Natural killer cell (primary cell): Measurements from ENCODE around the gene TBCD. TPM values are rescaled to one million over a fixed set of nuclear protein-coding genes. Genes with fewer than 3 reads are reported as not detected.

Source experiments
- ATAC-seq, 3 donors: fragments of 150-1000 bp in 2 of 3; fragments of 200-7000 bp in 1 of 3; cut with Tn5 transposase; 1 replicate in 1 of 3; 2 replicates in 2 of 3; pipeline ENCODE4 v1.10.0; 2021; ENCODE audit warnings: mild to moderate bottlenecking in 2 of 3, moderate library complexity in 2 of 3
- DNase-seq, 2 donors: peaks; one replicate each; pipeline versions ENCODE4 v3.0.0 to v3.0.0-alpha.2; 2013 to 2021; ENCODE audit warnings: mixed read lengths in 1 of 2
- H3K27ac ChIP-seq: one replicate; pipeline ENCODE4 v1.5.1; 2013; ENCODE audit warnings: mild to moderate bottlenecking, low read length
- H3K27me3 ChIP-seq: one replicate; pipeline ENCODE4 v1.6.1; 2013; ENCODE audit warnings: low read length; ENCODE audit not compliant: control insufficient read depth, insufficient read depth
- H3K36me3 ChIP-seq: one replicate; pipeline ENCODE4 v1.6.1; 2013; ENCODE audit warnings: low read length; ENCODE audit not compliant: control insufficient read depth, insufficient read depth
- H3K4me1 ChIP-seq: one replicate; pipeline ENCODE4 v1.6.1; 2013; ENCODE audit warnings: low read length; ENCODE audit not compliant: control insufficient read depth, insufficient read depth
- H3K4me3 ChIP-seq: one replicate; pipeline ENCODE4 v1.5.1; 2013; ENCODE audit warnings: low read length
- H3K9me3 ChIP-seq: one replicate; pipeline ENCODE4 v1.6.1; 2013; ENCODE audit warnings: low read length; ENCODE audit not compliant: control insufficient read depth, insufficient read depth
- H3K27ac Mint-ChIP-seq, 2 donors: one replicate each; pipeline ENCODE4 v1.8.0; 2022; ENCODE audit warnings: mild to moderate bottlenecking in 2 of 2, mixed read lengths in 2 of 2, moderate library complexity in 1 of 2
- H3K27me3 Mint-ChIP-seq, 2 donors: one replicate each; pipeline ENCODE4 v1.8.0; 2022; ENCODE audit warnings: low read depth in 2 of 2, mixed read lengths in 2 of 2
- H3K36me3 Mint-ChIP-seq: one replicate; pipeline ENCODE4 v1.8.0; 2022; ENCODE audit warnings: mixed read lengths
- H3K4me1 Mint-ChIP-seq, 2 donors: one replicate each; pipeline ENCODE4 v1.8.0; 2022; ENCODE audit warnings: mixed read lengths in 2 of 2
- H3K4me3 Mint-ChIP-seq: one replicate; pipeline ENCODE4 v1.8.0; 2022; ENCODE audit warnings: mild to moderate bottlenecking, moderate library complexity, mixed read lengths
- H3K9me3 Mint-ChIP-seq, 2 donors: one replicate each; pipeline ENCODE4 v1.8.0; 2022; ENCODE audit warnings: mixed read lengths in 2 of 2
- WGBS: methylation state at CpG from one replicate; pipeline ENCODE4 v1.1.7; 2013; ENCODE audit warnings: missing lambda C conversion rate; ENCODE audit not compliant: insufficient coverage; 5-methylcytosine and 5-hydroxymethylcytosine counted together
- intact Hi-C: fragments of 100-400 bp; cut with micrococcal nuclease; formaldehyde crosslinking; loops from one replicate; pipeline ENCODE4 v1.14.2; 2022
- total RNA-seq, 4 donors: library from RNA; stranded (reverse); fragments of 120-200 nt in 1 of 4; gene quantifications; one replicate each; pipeline versions ENCODE4 v1.2.3 to v1.2.4, GENCODE V29; 2013 to 2022
- TF ChIP-seq, protein P1 (sequence below): fragments of 200-600 bp; IDR thresholded peaks from one replicate; pipeline ENCODE4 v1.8.0; 2022; ENCODE audit warnings: antibody characterized with exemption

TBCD gene
- total RNA-seq, 3 donors from 2014 or later (not counting 1 experiment from before 2014, with no cell fraction given), result 92.0 to 149 (median 132) TPM

DNA sequence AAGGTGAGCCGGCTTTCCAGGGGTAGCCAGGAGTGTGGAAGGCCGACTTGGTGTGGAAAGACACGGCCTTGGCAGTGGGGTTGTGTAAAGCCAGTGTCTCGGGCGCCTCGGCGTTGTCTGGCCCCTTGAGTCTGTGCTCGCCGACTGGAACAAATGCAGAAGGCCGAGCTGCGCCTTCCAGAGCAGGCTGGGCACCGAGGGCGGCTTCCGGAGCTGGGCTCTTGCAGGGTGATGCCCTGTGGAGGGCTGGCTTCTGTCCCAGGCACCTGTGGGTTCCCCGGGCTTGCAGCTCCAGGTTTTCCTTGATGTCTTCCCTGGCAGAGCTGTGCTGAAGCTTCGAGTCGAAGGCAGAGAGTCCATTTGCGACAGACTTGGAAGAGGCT is 79.9 kb downstream of the TBCD start:
- no peak overlapping the region for H3K4me3 Mint-ChIP-seq
- TF ChIP-seq, protein P1, sequence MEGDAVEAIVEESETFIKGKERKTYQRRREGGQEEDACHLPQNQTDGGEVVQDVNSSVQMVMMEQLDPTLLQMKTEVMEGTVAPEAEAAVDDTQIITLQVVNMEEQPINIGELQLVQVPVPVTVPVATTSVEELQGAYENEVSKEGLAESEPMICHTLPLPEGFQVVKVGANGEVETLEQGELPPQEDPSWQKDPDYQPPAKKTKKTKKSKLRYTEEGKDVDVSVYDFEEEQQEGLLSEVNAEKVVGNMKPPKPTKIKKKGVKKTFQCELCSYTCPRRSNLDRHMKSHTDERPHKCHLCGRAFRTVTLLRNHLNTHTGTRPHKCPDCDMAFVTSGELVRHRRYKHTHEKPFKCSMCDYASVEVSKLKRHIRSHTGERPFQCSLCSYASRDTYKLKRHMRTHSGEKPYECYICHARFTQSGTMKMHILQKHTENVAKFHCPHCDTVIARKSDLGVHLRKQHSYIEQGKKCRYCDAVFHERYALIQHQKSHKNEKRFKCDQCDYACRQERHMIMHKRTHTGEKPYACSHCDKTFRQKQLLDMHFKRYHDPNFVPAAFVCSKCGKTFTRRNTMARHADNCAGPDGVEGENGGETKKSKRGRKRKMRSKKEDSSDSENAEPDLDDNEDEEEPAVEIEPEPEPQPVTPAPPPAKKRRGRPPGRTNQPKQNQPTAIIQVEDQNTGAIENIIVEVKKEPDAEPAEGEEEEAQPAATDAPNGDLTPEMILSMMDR, result no peak
- Histone ChIP-seq H3K4me1 (peaks cover 8% of the 10 kb centered on the region), H3K36me3 (no peaks in the 10 kb centered on the region), H3K9me3 (no peaks in the 10 kb centered on the region), H3K4me3 (no peak overlapping the region), H3K27ac (no peak overlapping the region), H3K27me3 (no peaks in the 10 kb centered on the region)
- H3K4me1 Mint-ChIP-seq, result peaks cover 15 to 24% of the 10 kb centered on the region in 2 donors
- no peaks in the 10 kb centered on the region for H3K36me3 Mint-ChIP-seq
- H3K9me3 Mint-ChIP-seq, result no peaks in the 10 kb centered on the region
- WGBS, result 98% methylated on average over 18 of the region's 18 CpGs
- H3K27ac Mint-ChIP-seq, result no peak overlapping the region
- DNase-seq (no peak), ATAC-seq (no peak)
- no peaks in the 10 kb centered on the region for H3K27me3 Mint-ChIP-seq
- intact Hi-C loops, result no loop called here

DNA sequence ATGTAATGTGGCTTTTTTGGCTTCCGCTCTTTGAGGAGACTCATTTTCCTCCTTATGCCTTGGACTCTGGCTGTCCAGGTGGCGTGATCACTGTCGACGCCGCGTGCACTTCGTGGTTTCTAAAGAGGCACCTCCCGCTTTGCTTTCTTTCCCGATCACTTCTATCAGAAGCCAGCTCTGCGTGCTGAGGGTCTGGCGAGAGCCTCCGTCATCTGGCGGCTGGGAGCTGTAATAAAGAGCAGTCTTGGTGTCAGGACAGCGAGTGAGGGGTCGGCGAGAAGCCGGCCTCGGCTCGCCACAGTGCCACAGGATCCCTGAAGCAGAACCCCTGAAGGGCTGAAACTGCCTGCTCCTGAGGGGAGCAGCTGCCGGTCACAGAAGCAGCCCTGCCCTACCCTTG is 80.5 kb downstream of the TBCD start:
- ATAC-seq (no peak), DNase-seq (no peak)
- Histone ChIP-seq H3K36me3 (no peaks in the 10 kb centered on the region), H3K4me1 (peaks cover 7% of the 10 kb centered on the region), H3K27me3 (no peaks in the 10 kb centered on the region), H3K9me3 (no peaks in the 10 kb centered on the region), H3K4me3 (no peak overlapping the region), H3K27ac (no peak overlapping the region)
- WGBS, result 90% methylated on average over 20 of the region's 20 CpGs
- Mint-ChIP-seq H3K9me3 (no peaks in the 10 kb centered on the region), H3K4me1 (peaks cover 17 to 24% of the 10 kb centered on the region in 2 donors), H3K27ac (no peak overlapping the region), H3K27me3 (no peaks in the 10 kb centered on the region), H3K4me3 (no peak overlapping the region), H3K36me3 (no peaks in the 10 kb centered on the region)
- intact Hi-C loops, result no loop called here
- TF ChIP-seq, protein P1, result no peak

DNA sequence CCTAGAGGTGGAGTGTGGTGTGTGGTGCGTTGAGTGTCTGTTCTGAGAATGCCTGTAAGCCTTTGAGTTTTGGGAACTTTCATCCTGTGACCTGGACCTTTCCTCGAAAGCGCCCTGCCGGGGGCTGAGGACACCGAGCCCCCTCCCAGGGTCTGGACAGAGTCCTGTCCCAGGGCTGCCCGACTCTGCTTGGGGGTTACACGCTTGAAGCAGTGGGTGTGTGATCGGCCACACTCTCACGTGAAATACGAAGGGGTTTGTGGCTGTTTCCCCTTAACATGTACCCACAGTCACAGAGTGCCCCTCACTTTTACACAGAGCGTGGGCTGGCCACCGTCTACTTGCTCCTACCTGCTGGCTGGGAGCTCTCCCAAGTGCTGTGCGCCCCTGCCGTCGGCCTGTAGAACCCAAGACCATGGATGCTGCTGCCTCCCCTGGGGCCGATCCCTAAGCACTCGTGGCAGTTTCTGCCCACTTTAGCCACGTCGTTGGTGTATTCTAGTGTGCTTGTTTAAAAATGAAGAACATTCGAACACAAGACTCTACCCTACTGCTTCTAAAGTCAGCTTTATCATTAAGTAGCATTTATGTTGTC is 81.1 kb downstream of the TBCD start:
- Histone ChIP-seq H3K4me1 (peaks cover 12% of the 10 kb centered on the region), H3K4me3 (no peak overlapping the region), H3K36me3 (no peaks in the 10 kb centered on the region), H3K27me3 (no peaks in the 10 kb centered on the region), H3K27ac (no peak overlapping the region), H3K9me3 (no peaks in the 10 kb centered on the region)
- H3K4me1 Mint-ChIP-seq, result peaks cover 22 to 26% of the 10 kb centered on the region in 2 donors
- DNase-seq (no peak), ATAC-seq (no peak)
- 95% methylated on average over 19 of the region's 20 CpGs for WGBS
- H3K36me3 Mint-ChIP-seq, result no peaks in the 10 kb centered on the region
- no peak overlapping the region for H3K27ac Mint-ChIP-seq
- intact Hi-C loops, result no loop called here
- no peak overlapping the region for H3K4me3 Mint-ChIP-seq
- H3K27me3 Mint-ChIP-seq, result no peaks in the 10 kb centered on the region
- TF ChIP-seq, protein P1, result no peak
- H3K9me3 Mint-ChIP-seq, result no peaks in the 10 kb centered on the region

DNA sequence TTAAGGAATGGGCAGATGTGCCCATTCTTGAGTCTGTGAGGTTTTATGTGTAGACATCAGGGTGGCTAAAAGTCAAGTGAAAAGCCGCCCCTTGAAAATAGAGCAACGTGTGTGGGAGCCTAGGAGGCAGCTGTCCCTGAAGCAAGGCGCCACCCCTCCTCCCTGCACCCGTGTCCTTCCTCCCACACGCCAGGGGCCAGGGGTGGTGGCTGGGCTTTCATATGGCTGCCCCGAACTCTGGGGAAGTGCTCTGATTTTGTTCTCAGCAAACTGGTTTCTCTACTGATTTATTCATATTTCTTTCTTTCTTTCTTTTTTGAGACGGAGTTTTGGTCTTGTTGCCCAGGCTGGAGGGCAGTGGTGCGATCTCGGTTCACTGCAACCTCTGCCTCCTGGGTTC is 83.3 kb downstream of the TBCD start:
- Mint-ChIP-seq H3K4me3 (no peak overlapping the region), H3K27me3 (no peaks in the 10 kb centered on the region), H3K27ac (no peak overlapping the region), H3K4me1 (peaks cover 20 to 21% of the 10 kb centered on the region in 2 donors), H3K36me3 (no peaks in the 10 kb centered on the region), H3K9me3 (no peaks in the 10 kb centered on the region)
- DNase-seq, result no peak
- no peaks in the 10 kb centered on the region for H3K9me3 ChIP-seq
- no peak overlapping the region for H3K4me3 ChIP-seq
- TF ChIP-seq, protein P1, result no peak
- H3K27me3 ChIP-seq, result no peaks in the 10 kb centered on the region
- no peak overlapping the region for H3K27ac ChIP-seq
- H3K4me1 ChIP-seq, result peaks cover 13% of the 10 kb centered on the region
- WGBS, result 85% methylated on average over 9 of the region's 9 CpGs
- intact Hi-C loops, result no loop called here
- no peak for ATAC-seq
- no peaks in the 10 kb centered on the region for H3K36me3 ChIP-seq
